GM18517 (cell line): ENCODE measurements around the gene RPTOR.
"Not testable (repeated sequence)": the region's sequence is repeated elsewhere in the genome, so short reads cannot be mapped to it uniquely, and the experiment has no call there.

Experiments used
- ATAC-seq: cut with Tn5 transposase; IDR thresholded peaks from one replicate; pipeline ENCODE4 v1.9.1; 2021; ENCODE audit warnings: mild to moderate bottlenecking, moderate library complexity; ENCODE audit not compliant: unreplicated experiment

The RPTOR gene

DNA sequence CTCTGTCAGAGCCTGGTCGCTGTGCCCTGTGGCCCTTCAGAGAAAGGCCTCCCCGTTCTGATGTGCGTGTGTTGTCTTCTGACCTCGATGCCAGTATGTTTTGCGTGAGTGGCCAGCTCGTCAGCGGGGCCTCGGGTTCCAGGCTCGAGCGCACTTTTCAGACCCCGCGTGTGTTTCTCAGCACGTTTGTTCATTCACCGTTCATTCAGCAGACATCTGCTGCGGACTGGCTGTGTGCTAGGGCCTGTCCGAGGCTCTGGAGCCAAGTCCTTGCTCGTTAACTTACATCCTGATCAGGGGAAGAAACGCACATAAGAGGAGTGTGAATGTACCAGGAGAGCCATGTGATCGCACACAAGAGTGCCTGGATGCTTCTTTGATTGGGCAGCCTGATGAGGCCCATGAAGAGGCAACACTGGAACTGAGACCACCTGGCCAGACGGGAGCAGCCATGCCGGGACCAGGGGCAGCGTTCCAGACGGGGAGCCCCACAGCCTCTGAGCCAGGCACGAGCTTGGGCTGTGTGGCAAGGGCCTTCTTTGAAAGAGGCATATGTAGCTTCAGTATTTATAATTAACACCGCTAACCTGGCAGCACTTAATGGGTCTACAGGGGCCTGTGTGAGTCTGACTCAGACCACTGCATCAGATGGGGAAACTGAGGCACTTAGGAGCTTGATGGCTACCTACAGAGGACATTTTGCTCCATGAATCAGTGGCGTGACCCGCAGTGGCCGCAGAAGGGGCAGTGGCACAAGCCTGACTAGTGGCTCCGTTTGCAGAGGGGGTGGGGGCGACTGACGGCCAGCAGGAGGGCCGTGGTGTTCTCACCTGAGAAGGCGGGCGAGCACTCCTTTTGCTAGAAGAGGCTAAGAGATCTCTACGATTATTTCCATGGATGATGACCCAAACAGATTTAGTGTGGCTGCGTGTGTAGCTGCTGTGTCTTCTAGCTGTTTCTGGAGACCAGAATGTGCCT, 259.1 kb downstream of the RPTOR start:
- ATAC-seq, result no peak

DNA sequence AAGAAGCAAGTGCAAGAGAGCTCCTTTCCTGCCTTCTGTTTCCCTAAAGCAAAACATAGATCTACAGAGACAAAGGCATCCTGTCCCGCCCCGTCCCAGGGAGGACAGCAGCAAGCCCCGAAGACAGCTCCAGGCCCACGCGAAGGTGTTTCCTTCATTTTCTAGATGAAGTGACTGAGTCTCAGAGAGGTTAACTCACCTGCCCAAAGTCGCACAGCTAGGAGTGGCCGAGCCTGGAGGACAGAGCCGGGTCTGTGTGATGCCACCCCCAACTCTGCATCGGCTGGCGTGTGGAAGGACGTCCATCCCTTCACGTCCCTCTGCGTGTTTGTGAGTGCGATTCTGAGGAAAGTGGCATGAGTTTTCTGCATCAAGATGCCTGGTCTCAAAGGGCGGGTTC, 259.8 kb downstream of the RPTOR start:
- no peak for ATAC-seq

- ATAC-seq, result no peak
Measured at GRCh38 chr17:80805032-80805751, 260.6 kb downstream of the RPTOR start.

GRCh38 chr17:80807014-80807413, 262.4 kb downstream of the RPTOR start:
- no peak for ATAC-seq

DNA sequence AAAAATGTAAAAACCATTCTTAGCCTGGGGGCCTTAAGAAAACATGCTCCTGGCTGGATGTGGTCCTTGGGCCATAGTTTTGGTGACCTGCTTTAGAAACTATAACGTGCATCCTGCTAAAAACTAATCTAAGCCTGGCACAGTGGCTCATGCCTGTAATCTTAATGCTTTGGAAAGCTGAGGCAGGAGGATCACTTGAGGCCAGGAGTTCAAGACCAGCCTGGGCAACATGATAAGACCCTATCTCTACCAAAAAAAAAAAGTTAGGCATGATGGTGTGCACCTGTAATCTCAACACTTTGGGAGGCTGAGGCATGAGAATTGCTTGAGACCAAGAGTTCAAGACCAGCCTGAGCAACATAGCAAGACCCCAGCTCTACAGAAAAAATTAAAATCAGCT, 263.2 kb downstream of the RPTOR start:
- ATAC-seq, result no peak

DNA sequence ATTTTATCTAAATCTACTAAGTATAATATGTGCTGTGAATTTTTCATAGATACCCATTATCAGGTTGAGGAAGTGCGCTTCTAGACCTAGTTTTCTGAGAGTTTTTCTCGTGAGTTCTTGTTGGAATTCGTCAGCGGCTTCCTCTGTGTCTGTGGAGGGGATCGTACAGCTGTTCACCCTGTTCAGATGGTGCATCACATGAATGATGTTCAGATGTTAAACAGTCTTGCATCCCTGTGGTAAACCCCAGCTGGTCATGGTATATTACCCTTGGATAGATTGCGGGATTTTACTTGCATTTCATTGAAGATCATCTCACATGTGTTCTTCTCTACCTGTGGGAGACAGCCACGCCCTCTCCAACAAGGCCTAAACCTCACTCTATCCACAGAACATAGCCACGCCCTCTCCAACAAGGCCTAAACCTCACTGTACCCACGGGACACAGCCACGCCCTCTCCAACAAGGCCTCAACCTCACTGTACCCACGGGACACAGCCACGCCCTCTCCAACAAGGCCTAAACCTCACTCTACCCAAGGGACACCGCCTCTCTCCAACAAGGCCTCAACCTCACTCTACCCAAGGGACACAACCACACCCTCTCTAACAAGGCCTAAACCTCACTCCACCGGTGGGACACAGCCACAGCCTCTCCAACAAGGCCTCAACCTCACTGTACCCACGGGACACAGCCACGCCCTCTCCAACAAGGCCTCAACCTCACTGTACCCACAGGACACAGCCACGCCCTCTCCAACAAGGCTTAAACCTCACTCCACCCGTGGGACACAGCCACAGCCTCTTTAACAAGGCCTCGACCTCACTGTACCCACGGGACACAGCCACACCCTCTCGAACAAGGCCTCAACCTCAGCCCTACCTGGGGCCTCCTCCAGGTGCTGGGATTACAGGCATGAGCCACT, 266.8 kb downstream of the RPTOR start:
- no peak for ATAC-seq

- ATAC-seq, result no peak
Measured at GRCh38 chr17:80812362-80813088, 267.9 kb downstream of the RPTOR start.

DNA sequence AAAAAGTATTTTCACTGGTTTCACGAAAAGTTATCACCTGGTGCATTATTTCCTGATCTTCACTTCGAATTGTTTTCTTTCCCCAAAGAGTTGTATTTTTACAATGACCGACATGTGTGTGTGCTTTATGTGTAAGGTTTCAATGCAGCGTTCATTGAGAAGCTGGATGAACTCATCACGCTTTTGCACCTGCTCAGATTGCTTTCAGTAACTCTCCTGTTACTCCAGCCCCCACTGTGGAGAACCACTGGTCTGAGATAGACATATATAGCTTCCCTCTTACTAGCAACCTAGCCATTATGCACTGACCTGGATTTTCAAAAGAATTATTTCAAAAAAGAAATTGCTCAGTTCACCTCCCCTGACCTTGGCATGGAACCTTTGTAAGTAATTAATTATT, 268.7 kb downstream of the RPTOR start:
- ATAC-seq, result no peak

- ATAC-seq, result no peak
Measured at GRCh38 chr17:80814491-80814890, 269.9 kb downstream of the RPTOR start.

DNA sequence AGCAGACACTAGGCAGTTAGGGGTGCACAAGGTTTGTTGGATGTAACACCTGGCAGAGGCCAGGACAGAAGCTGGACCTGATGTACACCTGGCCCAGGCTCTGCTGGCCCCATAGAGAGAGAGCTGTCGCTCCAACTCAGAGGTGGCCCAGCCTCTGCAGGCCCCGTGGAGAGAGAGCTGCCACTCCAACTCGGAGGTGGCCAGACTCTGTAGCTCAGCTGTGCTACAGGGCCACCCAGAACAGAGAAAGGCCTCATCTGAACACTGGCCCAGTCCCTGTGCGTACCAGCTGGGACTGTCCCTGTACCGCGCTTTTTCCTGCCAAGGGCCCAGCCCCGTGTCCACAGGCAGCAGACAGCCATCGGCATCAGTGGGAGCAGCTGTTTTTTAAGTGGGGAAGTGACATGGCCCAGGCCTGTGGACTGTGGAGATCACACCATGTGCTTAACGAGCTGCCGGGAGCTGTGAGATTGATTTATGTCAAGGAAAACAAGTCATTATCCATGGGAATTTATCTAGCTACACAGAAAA, 270.6 kb downstream of the RPTOR start:
- no peak for ATAC-seq

GRCh38 chr17:80815718-80816117, 271.1 kb downstream of the RPTOR start:
- not testable (repeated sequence) for ATAC-seq

- ATAC-seq, result no peak
Measured at GRCh38 chr17:80816241-80817103, 271.8 kb downstream of the RPTOR start.

GRCh38 chr17:80817321-80817845, 272.7 kb downstream of the RPTOR start:
- ATAC-seq, result no peak

DNA sequence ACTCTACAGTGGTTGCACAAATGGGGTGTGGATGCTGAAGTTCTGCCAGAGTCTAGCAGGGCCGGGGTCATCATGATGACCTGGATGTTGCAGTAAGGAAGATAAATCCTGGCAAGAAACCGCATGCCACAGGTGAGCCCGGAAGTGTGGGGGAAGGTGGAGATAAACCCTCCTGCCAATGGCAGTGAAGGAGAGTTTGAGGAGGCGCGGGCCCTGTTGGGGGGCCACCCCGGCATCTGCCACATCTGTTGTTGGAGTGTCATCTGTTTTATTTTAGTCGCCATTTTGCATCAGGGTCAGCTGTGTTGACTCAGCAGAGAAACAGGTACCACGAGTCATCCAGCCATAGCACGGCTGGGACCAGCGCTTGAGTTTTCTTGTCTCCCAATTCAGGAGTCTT, 273.2 kb downstream of the RPTOR start:
- ATAC-seq, result no peak

DNA sequence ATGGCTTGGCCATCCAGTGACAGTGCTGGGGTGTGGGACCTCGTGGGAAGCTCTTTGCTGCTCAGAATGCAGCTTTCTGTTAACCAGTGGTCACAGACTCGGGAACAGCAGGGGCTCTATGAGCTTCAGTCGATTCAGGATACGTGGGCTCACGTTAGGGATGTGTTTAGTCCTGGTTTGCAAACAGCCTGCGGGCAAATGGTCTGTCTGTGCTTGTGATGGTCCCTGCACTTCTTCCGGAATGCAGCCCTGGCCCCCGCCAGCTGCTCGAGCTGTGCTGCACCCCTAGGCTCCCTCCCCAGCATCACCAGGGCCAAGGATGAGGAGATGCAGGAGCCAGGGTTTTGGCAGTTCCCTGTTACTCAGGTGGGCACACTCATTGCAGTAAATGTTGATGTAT, 274.2 kb downstream of the RPTOR start:
- no peak for ATAC-seq

DNA sequence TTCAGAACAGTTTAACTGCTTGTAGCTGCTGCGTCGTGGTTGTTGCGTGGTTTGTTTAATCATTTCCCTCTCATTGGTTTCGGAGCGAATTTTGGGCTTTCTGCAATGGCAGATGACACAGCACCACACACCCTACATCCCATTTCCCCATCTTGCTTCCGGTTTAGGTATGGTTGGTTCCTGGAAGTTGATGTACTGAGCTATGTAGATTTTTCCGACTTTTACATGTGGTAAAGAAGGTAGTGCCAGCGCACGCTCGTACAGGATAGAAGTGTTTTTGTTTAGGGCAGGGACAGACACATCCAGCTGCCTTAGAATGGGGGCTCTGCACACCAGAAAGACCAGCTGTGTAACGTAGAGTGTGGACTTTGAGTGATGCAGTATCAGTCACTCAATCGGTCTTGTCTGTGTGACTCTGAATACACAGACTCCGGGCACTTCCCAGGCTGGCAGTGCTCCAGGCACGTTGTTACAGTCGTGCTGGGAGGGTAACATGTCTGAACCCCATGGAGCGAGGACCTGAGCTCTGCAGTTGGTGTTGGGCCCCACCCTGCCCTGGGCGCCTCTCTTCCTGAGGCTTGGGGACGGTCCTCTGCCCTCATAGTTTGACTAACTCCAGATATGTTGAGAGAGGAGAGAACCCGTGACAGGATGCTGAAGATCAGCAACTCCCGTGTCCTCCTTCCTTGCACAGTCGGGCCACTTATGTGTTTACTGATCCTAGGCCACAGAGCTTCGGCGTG, 275.0 kb downstream of the RPTOR start:
- no peak for ATAC-seq

- ATAC-seq, result no peak
Measured at GRCh38 chr17:80820331-80820730, 275.7 kb downstream of the RPTOR start.

GRCh38 chr17:80821546-80821945, 276.9 kb downstream of the RPTOR start:
- no peak for ATAC-seq
